Activated CD8-positive, alpha-beta memory T cell treated with anti-CD3 and anti-CD28 coated beads, Interleukin-2, amount 50 U/mL, for 1 hour (primary cell): ENCODE data around the gene BMAL1.

ENCODE experiments used
- DNase-seq: peaks from one replicate; pipeline ENCODE4 v3.0.0-alpha.2; 2020; ENCODE audit errors: extremely low read depth

BMAL1 gene

GRCh38 chr11:13343931-13344717 is 66.5 kb downstream of the BMAL1 start:
- peak; percentile 29 for DNase-seq

GRCh38 chr11:13344818-13345217 is 67.2 kb downstream of the BMAL1 start:
- no peak for DNase-seq

GRCh38 chr11:13346470-13346869 is 68.9 kb downstream of the BMAL1 start:
- DNase-seq, result no peak

GRCh38 chr11:13347901-13348300 is 70.3 kb downstream of the BMAL1 start:
- DNase-seq, result no peak

DNA sequence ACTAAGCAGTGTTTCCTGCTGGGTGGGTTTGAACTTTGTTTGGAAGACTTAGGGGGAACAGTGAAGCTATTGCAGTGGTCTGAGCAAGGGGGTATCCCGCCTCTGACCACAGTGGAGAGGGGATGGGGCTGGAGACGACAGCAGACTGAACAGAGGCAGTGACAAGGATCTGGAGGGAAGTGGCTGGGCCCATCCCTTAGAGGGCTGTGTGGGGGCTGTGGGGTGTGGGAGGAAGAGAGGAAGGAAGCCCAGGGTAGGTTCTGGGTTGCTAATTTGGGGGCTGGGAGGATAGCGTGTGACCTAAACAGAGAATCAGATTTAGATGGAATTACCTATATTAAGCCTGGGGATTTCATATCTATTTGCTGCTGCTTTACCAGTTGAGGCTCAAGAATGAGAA is 70.7 kb downstream of the BMAL1 start:
- DNase-seq, result no peak

DNA sequence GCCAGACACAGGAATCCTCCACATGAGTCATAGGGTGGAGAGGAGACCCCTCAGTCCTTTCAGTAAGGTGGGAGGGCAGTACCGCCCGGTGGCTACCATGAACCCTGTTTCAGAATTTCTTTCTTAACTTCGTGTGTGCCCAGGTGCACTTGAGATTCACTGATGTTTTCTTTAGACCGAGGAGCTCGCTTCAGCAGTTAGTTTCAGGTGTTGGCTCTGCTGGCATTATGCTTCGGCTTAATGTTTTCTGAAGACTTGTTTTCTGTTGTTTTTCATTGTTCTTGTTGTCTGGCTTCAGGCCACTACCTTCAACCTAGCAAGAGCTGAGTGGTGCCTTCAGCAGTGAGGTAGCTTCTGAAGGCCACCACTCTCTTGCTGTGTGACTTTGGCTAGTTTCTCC is 71.5 kb downstream of the BMAL1 start:
- no peak for DNase-seq

GRCh38 chr11:13349581-13349980 is 72.0 kb downstream of the BMAL1 start:
- DNase-seq, result no peak

DNA sequence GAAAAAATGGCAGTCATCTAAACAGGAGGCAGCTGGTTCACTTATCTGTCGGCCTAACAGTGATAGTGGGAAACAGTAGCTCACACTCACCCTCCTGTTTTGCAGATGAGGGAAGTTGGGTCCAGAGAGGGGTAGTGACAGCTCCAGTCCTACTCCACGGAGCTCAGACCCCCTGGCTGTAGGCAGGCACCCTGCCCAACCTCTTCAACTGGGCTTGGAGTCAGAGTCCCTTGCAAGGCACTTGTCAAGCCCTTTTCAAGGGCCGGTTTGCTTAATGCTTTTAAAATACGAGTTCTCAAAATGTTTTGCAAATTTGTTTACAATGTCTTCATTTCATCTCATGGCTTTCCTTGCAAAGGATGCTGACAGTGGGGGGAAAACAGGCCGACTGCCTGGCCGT is 75.1 kb downstream of the BMAL1 start:
- DNase-seq, result no peak

- DNase-seq, result no peak
These were observed 76.7 kb downstream of the BMAL1 start for GRCh38 chr11:13354335-13354734.

DNA sequence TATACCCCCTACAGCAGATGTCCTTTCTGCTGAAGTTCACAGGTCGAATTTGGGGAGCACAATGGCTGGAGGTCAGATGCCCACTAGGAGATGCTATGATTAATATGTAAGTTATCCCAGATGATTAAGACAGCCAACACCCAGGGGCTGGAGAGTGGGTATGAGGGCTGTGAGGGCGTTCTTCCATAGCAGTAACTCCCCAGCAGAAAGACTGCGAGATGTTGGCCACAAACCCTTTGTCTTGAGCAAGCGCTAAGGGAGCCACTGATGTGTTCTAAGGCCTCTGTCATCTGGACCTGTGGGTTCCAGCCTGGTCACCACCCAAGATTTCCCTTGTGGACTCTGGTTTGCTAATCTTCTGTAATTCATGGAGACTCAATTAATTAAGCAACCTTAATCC is 77.6 kb downstream of the BMAL1 start:
- no peak for DNase-seq

DNA sequence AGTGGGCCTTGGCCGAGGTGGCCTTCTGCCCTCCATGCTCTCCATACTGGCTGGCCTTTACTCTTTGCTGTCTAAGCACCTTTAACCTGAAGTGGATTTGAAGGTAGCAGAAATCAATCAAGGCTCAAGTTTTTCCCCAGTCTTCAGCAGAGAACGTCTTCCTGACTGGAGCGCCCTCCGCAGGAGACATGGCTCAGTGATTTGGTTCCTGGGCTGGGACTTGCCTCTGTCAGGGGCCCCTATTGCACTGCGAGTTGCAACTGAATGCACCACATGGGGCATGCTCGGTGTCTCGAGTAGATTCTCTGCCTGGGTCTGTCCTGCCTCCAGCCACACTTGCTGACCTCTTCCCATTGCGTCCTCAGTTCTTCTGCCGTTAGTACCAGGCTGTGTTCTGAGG is 79.6 kb downstream of the BMAL1 start:
- no peak for DNase-seq

GRCh38 chr11:13358596-13359270 is 81.1 kb downstream of the BMAL1 start:
- DNase-seq, result no peak

GRCh38 chr11:13362596-13363109 is 85.1 kb downstream of the BMAL1 start:
- DNase-seq, result no peak

DNA sequence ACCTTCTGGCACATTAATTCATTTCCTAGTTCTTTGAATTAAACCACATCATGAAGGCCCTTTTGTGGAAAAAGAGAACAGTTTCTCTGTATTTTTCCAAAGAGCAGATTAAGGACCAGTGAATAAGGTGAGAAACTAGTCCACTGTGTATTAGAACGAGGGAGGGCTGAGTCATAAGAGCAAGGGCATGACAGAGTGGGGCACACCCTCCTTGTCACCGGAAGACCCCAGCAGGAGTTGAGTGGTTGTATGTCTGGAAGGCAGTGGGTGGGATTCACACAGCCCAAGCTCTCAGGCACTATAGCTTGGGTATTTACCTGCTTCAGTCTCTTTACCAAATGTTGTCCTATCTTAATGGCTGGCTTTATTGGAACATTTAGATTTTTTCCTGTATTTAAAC is 86.8 kb downstream of the BMAL1 start:
- DNase-seq, result no peak

- DNase-seq, result no peak
These were observed 88.9 kb downstream of the BMAL1 start for GRCh38 chr11:13366266-13367026.

- no peak for DNase-seq
These were observed 89.5 kb downstream of the BMAL1 start for GRCh38 chr11:13367115-13367514.

- no peak for DNase-seq
These were observed 90.5 kb downstream of the BMAL1 start for GRCh38 chr11:13368041-13368446.

- DNase-seq, result no peak
These were observed 95.6 kb downstream of the BMAL1 start for GRCh38 chr11:13373216-13373615.

- no peak for DNase-seq
These were observed 98.2 kb downstream of the BMAL1 start for GRCh38 chr11:13375798-13376197.

- DNase-seq, result no peak
These were observed 98.8 kb downstream of the BMAL1 start for GRCh38 chr11:13376402-13376801.

DNA sequence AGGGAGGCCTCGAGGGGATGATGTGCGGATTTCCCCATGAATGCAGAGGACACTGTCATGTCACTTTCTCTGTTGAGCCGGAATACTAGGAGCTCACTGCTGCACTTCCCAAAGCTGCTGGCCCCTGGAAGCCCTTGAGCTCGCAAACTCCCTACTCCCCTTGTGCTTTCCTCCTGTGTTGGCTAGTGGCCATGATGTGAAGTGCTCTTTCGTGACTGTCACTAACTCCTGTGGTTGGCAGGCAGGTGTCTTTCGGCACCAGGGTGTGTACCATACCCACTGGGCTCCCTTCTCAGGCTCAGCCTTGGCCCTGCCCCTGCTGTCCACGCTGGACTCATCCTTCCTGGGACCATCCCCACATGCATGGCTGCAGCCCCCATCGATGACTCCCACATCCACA is 99.2 kb downstream of the BMAL1 start:
- no peak for DNase-seq

- no peak for DNase-seq
These were observed 100.7 kb downstream of the BMAL1 start for GRCh38 chr11:13378316-13378715.

GRCh38 chr11:13380731-13381130 is 103.1 kb downstream of the BMAL1 start:
- no peak for DNase-seq
